ENCODE data around the gene NPC1.

Gene NPC1

GRCh38 chr18:23586249-23587196 lies at the start of gene NPC1:
Gene NPC1, minus strand, starts transcription at chr18:23586506. Its CDS starts 163 bp downstream, at chr18:23586343.
- Mint-ChIP-seq H3K9me3 (no peaks in the 10 kb centered on the region), H3K27ac (peak within 1 kb of the TSS; percentile 94), H3K36me3 (ENCODE audit: low read depth) (peaks cover 8% of the 10 kb centered on the region), H3K4me3 (peak within 1 kb of the TSS; percentile 93), H3K27me3 (ENCODE audit: low read depth) (peaks cover 7% of the 10 kb centered on the region), H3K4me1 (ENCODE audit: low read depth) (peaks cover 35% of the 10 kb centered on the region)

- no peak overlapping the region for H3K4me3 Mint-ChIP-seq
Measured at GRCh38 chr18:23636071-23636399, 49.7 kb upstream of the NPC1 start.

GRCh38 chr18:23635283-23636070 lies 49.2 kb upstream of the NPC1 start:
- Mint-ChIP-seq H3K4me1 (ENCODE audit: low read depth) (peaks cover 10% of the 10 kb centered on the region), H3K36me3 (ENCODE audit: low read depth) (no peaks in the 10 kb centered on the region), H3K9me3 (no peaks in the 10 kb centered on the region), H3K27me3 (ENCODE audit: low read depth) (peaks cover 47% of the 10 kb centered on the region), H3K27ac (no peak overlapping the region), H3K4me3 (no peak overlapping the region)

More at GRCh38 chr18:23636071-23636399, 49.7 kb upstream of the NPC1 start:
- Mint-ChIP-seq H3K4me1 (ENCODE audit: low read depth) (peaks cover 10% of the 10 kb centered on the region), H3K27me3 (ENCODE audit: low read depth) (peaks cover 48% of the 10 kb centered on the region), H3K9me3 (no peaks in the 10 kb centered on the region), H3K36me3 (ENCODE audit: low read depth) (no peaks in the 10 kb centered on the region), H3K27ac (no peak overlapping the region)

- Mint-ChIP-seq H3K27ac (no peak overlapping the region), H3K4me3 (no peak overlapping the region)
Measured at GRCh38 chr18:23634692-23635091, 48.4 kb upstream of the NPC1 start.

GRCh38 chr18:23632615-23633014 lies 46.3 kb upstream of the NPC1 start:
- no peaks in the 10 kb centered on the region for H3K36me3 Mint-ChIP-seq (ENCODE audit: low read depth)
- no peaks in the 10 kb centered on the region for H3K9me3 Mint-ChIP-seq
- peaks cover 10% of the 10 kb centered on the region for H3K4me1 Mint-ChIP-seq (ENCODE audit: low read depth)
- H3K27me3 Mint-ChIP-seq (ENCODE audit: low read depth) = peaks cover 25% of the 10 kb centered on the region
- no peak overlapping the region for H3K27ac Mint-ChIP-seq
- no peak overlapping the region for H3K4me3 Mint-ChIP-seq

More at GRCh38 chr18:23634692-23635091, 48.4 kb upstream of the NPC1 start:
- Mint-ChIP-seq H3K36me3 (ENCODE audit: low read depth) (no peaks in the 10 kb centered on the region), H3K27me3 (ENCODE audit: low read depth) (peaks cover 39% of the 10 kb centered on the region), H3K9me3 (no peaks in the 10 kb centered on the region), H3K4me1 (ENCODE audit: low read depth) (peaks cover 10% of the 10 kb centered on the region)

GRCh38 chr18:23631746-23632145 lies 45.4 kb upstream of the NPC1 start:
- no peak overlapping the region for H3K4me3 Mint-ChIP-seq
- no peaks in the 10 kb centered on the region for H3K9me3 Mint-ChIP-seq
- H3K4me1 Mint-ChIP-seq (ENCODE audit: low read depth) = peaks cover 11% of the 10 kb centered on the region
- no peaks in the 10 kb centered on the region for H3K36me3 Mint-ChIP-seq (ENCODE audit: low read depth)
- no peak overlapping the region for H3K27ac Mint-ChIP-seq
- H3K27me3 Mint-ChIP-seq (ENCODE audit: low read depth) = peaks cover 25% of the 10 kb centered on the region

- no peaks in the 10 kb centered on the region for H3K36me3 Mint-ChIP-seq (ENCODE audit: low read depth)
- no peak overlapping the region for H3K4me3 Mint-ChIP-seq
- no peaks in the 10 kb centered on the region for H3K9me3 Mint-ChIP-seq
- H3K27ac Mint-ChIP-seq = no peak overlapping the region
- H3K4me1 Mint-ChIP-seq (ENCODE audit: low read depth) = peaks cover 15% of the 10 kb centered on the region
- H3K27me3 Mint-ChIP-seq (ENCODE audit: low read depth) = peaks cover 28% of the 10 kb centered on the region
Measured at GRCh38 chr18:23631312-23631711, 45.0 kb upstream of the NPC1 start.

GRCh38 chr18:23629444-23629946 lies 43.2 kb upstream of the NPC1 start:
- Mint-ChIP-seq H3K4me3 (no peak overlapping the region), H3K4me1 (ENCODE audit: low read depth) (peaks cover 6% of the 10 kb centered on the region), H3K36me3 (ENCODE audit: low read depth) (no peaks in the 10 kb centered on the region), H3K27ac (no peak overlapping the region), H3K9me3 (no peaks in the 10 kb centered on the region), H3K27me3 (ENCODE audit: low read depth) (peaks cover 16% of the 10 kb centered on the region)

GRCh38 chr18:23627970-23628369 lies 41.7 kb upstream of the NPC1 start:
- Mint-ChIP-seq H3K27me3 (ENCODE audit: low read depth) (peaks cover 15% of the 10 kb centered on the region), H3K4me3 (no peak overlapping the region), H3K4me1 (ENCODE audit: low read depth) (peaks cover 4% of the 10 kb centered on the region), H3K27ac (no peak overlapping the region), H3K36me3 (ENCODE audit: low read depth) (no peaks in the 10 kb centered on the region), H3K9me3 (no peaks in the 10 kb centered on the region)

GRCh38 chr18:23627321-23627720 lies 41.0 kb upstream of the NPC1 start:
- Mint-ChIP-seq H3K36me3 (ENCODE audit: low read depth) (no peaks in the 10 kb centered on the region), H3K4me1 (ENCODE audit: low read depth) (peaks cover 4% of the 10 kb centered on the region), H3K27ac (no peak overlapping the region), H3K4me3 (no peak overlapping the region), H3K27me3 (ENCODE audit: low read depth) (peaks cover 17% of the 10 kb centered on the region), H3K9me3 (no peaks in the 10 kb centered on the region)

GRCh38 chr18:23626451-23627279 lies 40.4 kb upstream of the NPC1 start:
- H3K4me3 Mint-ChIP-seq = no peak overlapping the region
- H3K27ac Mint-ChIP-seq = no peak overlapping the region
- H3K36me3 Mint-ChIP-seq (ENCODE audit: low read depth) = no peaks in the 10 kb centered on the region
- H3K4me1 Mint-ChIP-seq (ENCODE audit: low read depth) = peaks cover 4% of the 10 kb centered on the region
- peaks cover 18% of the 10 kb centered on the region for H3K27me3 Mint-ChIP-seq (ENCODE audit: low read depth)
- H3K9me3 Mint-ChIP-seq = no peaks in the 10 kb centered on the region

- Mint-ChIP-seq H3K9me3 (no peaks in the 10 kb centered on the region), H3K27me3 (ENCODE audit: low read depth) (peaks cover 44% of the 10 kb centered on the region), H3K27ac (no peak overlapping the region), H3K4me1 (ENCODE audit: low read depth) (peaks cover 7% of the 10 kb centered on the region), H3K36me3 (ENCODE audit: low read depth) (no peaks in the 10 kb centered on the region), H3K4me3 (no peak overlapping the region)
Measured at GRCh38 chr18:23623040-23623439, 36.7 kb upstream of the NPC1 start.

- Mint-ChIP-seq H3K36me3 (ENCODE audit: low read depth) (no peaks in the 10 kb centered on the region), H3K27me3 (ENCODE audit: low read depth) (peaks cover 50% of the 10 kb centered on the region), H3K27ac (no peak overlapping the region), H3K4me1 (ENCODE audit: low read depth) (peaks cover 3% of the 10 kb centered on the region), H3K4me3 (no peak overlapping the region), H3K9me3 (no peaks in the 10 kb centered on the region)
Measured at GRCh38 chr18:23619388-23619881, 33.1 kb upstream of the NPC1 start.

- H3K36me3 Mint-ChIP-seq (ENCODE audit: low read depth) = no peaks in the 10 kb centered on the region
- H3K4me1 Mint-ChIP-seq (ENCODE audit: low read depth) = peaks cover 3% of the 10 kb centered on the region
- H3K27ac Mint-ChIP-seq = no peak overlapping the region
- no peak overlapping the region for H3K4me3 Mint-ChIP-seq
- H3K9me3 Mint-ChIP-seq = no peaks in the 10 kb centered on the region
- peaks cover 50% of the 10 kb centered on the region for H3K27me3 Mint-ChIP-seq (ENCODE audit: low read depth)
Measured at GRCh38 chr18:23618862-23619387, 32.6 kb upstream of the NPC1 start.

All from T-helper 1 cell treated with Interleukin-12 subunit alpha and Interleukin-12 subunit beta and Interleukin-4 antibody, amounts not matched to agents 30 μg/mL and 1 μg/mL, for 36 hours (primary cell).